Nephron progenitor cell (in vitro differentiated cells): ENCODE results near the gene CACNA1C.

Experiments
- DNase-seq: peaks from one replicate; pipeline ENCODE4 v3.0.0; 2021
- H3K27ac Mint-ChIP-seq: 2 replicates; pipeline ENCODE4 v1.8.0; 2021; ENCODE audit warnings: mild to moderate bottlenecking, moderate library complexity, mixed read lengths
- H3K27me3 Mint-ChIP-seq: 2 replicates; pipeline ENCODE4 v1.8.0; 2021; ENCODE audit warnings: mild to moderate bottlenecking, low read depth, mixed read lengths; ENCODE audit not compliant: poor library complexity
- H3K36me3 Mint-ChIP-seq: 2 replicates; pipeline ENCODE4 v1.8.0; 2021; ENCODE audit warnings: low read depth, mixed read lengths
- H3K4me1 Mint-ChIP-seq: 2 replicates; pipeline ENCODE4 v1.8.0; 2021; ENCODE audit warnings: mixed read lengths
- H3K4me3 Mint-ChIP-seq: 2 replicates; pipeline ENCODE4 v1.8.0; 2021; ENCODE audit warnings: mild to moderate bottlenecking, moderate library complexity, mixed read lengths
- H3K9me3 Mint-ChIP-seq: 2 replicates; pipeline ENCODE4 v1.8.0; 2021; ENCODE audit warnings: mild to moderate bottlenecking, moderate library complexity, mixed read lengths
- CTCF ChIP-seq: fragments of 200-600 bp; sonication (generic); IDR thresholded peaks from 2 replicates; pipeline ENCODE4 v1.5.0; 2021; ENCODE audit warnings: antibody characterized with exemption

CACNA1C gene

GRCh38 chr12:2583091-2583497 lies 530.3 kb downstream of the CACNA1C start:
- peaks cover 46% of the 10 kb centered on the region for H3K27me3 Mint-ChIP-seq
- H3K36me3 Mint-ChIP-seq = no peaks in the 10 kb centered on the region
- no peaks in the 10 kb centered on the region for H3K9me3 Mint-ChIP-seq
- peak; percentile 86 for TF ChIP-seq CTCF
- DNase-seq = peak; percentile 86
- H3K4me1 Mint-ChIP-seq = peaks cover 46% of the 10 kb centered on the region
- H3K4me3 Mint-ChIP-seq = no peak overlapping the region
- no peak overlapping the region for H3K27ac Mint-ChIP-seq

GRCh38 chr12:2583642-2584401 lies 531.0 kb downstream of the CACNA1C start:
- Mint-ChIP-seq H3K9me3 (no peaks in the 10 kb centered on the region), H3K4me1 (peaks cover 46% of the 10 kb centered on the region), H3K27ac (no peak overlapping the region), H3K36me3 (no peaks in the 10 kb centered on the region), H3K4me3 (no peak overlapping the region), H3K27me3 (peaks cover 49% of the 10 kb centered on the region)
- TF ChIP-seq CTCF = no peak
- no peak for DNase-seq

- H3K27ac Mint-ChIP-seq = no peak overlapping the region
- peaks cover 49% of the 10 kb centered on the region for H3K27me3 Mint-ChIP-seq
- H3K9me3 Mint-ChIP-seq = peaks cover 9% of the 10 kb centered on the region
- H3K36me3 Mint-ChIP-seq = peaks cover 3% of the 10 kb centered on the region
- H3K4me1 Mint-ChIP-seq = peaks cover 28% of the 10 kb centered on the region
- TF ChIP-seq CTCF = no peak
- no peak for DNase-seq
- no peak overlapping the region for H3K4me3 Mint-ChIP-seq
Measured at GRCh38 chr12:2586156-2587038, 533.6 kb downstream of the CACNA1C start.

- H3K27ac Mint-ChIP-seq = no peak overlapping the region
- H3K36me3 Mint-ChIP-seq = peaks cover 4% of the 10 kb centered on the region
- no peak for DNase-seq
- TF ChIP-seq CTCF = no peak
- peaks cover 26% of the 10 kb centered on the region for H3K9me3 Mint-ChIP-seq
- H3K4me1 Mint-ChIP-seq = peaks cover 16% of the 10 kb centered on the region
- H3K27me3 Mint-ChIP-seq = peaks cover 39% of the 10 kb centered on the region
- no peak overlapping the region for H3K4me3 Mint-ChIP-seq
Measured at GRCh38 chr12:2588345-2588744, 535.6 kb downstream of the CACNA1C start.

- Mint-ChIP-seq H3K9me3 (peaks cover 36% of the 10 kb centered on the region), H3K4me3 (no peak overlapping the region), H3K27me3 (peaks cover 30% of the 10 kb centered on the region), H3K4me1 (peaks cover 16% of the 10 kb centered on the region), H3K27ac (peak overlapping the region; percentile 53), H3K36me3 (peaks cover 8% of the 10 kb centered on the region)
- TF ChIP-seq CTCF = no peak
- DNase-seq = no peak
Measured at GRCh38 chr12:2589381-2589780, 536.6 kb downstream of the CACNA1C start.
